HG03108 (cell line): Measurements from ENCODE around the gene KIF6.

ENCODE experiments used
- ATAC-seq: cut with Tn5 transposase; IDR thresholded peaks from one replicate; pipeline ENCODE4 v1.9.1; 2021; ENCODE audit warnings: moderate library complexity; ENCODE audit not compliant: unreplicated experiment

The KIF6 gene

DNA sequence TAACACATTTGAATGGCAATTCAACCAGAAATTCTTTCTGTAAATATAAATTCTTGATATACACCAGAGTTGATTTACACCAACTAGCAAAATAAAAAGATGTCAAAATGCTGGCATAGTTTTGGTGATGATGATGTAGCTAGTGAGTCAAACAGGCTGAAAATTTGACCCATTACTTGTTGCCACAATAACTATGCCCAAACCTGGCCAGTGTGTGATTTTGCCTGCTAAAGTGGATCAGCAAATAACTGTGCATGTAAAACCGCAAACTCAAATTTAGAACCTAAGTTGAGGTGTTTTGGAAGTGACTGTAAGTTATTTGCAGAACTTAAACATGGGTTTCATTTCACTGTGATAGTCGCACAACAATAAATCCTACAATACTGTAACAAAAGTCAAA is 125.9 kb downstream of the KIF6 start:
- no peak for ATAC-seq

DNA sequence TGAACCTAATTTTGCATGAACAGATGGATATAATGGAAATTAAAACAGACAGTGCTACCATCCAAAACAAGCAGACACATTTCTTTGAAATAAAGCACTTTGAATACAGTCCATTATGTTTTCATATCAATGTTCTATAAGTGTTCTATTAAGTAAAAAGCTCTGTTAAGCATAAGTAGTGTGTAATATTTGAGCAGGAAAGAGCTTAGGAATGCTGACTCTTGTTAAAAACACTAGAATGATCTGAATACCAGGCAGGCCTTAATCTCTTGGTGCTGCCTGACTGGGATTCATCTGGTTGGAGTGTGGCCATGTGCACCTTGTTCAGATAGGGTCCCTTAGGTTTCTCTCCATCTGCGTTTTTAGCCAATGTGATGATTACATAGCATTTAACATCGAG is 130.9 kb downstream of the KIF6 start:
- no peak for ATAC-seq

GRCh38 chr6:39593646-39594045 is 131.6 kb downstream of the KIF6 start:
- no peak for ATAC-seq

GRCh38 chr6:39590871-39591393 is 134.3 kb downstream of the KIF6 start:
- no peak for ATAC-seq

GRCh38 chr6:39587080-39587479 is 138.1 kb downstream of the KIF6 start:
- ATAC-seq: no peak

DNA sequence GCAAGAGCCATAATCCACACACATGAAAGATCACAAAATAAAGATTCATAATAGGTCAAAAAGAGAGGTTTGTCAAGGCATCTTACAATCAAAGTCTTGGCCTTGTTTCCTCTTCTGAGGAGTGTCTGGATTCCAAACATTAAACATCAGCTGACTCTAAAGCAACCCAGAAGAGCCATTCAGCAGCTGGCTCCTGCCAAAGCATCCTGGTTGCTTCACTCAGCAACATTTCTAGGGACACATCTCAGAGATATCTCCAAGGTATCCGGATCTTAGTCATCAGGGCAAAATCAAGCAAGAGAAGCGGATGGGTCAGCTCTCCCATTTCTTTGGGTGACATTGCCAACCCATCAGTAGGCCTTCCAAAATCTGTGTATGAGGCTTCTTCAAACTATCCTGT is 139.6 kb downstream of the KIF6 start:
- no peak for ATAC-seq

GRCh38 chr6:39577446-39578165 is 147.6 kb downstream of the KIF6 start:
- no peak for ATAC-seq

GRCh38 chr6:39576556-39577303 is 148.5 kb downstream of the KIF6 start:
- ATAC-seq: no peak

- no peak for ATAC-seq
These were observed 150.2 kb downstream of the KIF6 start for GRCh38 chr6:39574991-39575390.

GRCh38 chr6:39573541-39573940 is 151.7 kb downstream of the KIF6 start:
- no peak for ATAC-seq

DNA sequence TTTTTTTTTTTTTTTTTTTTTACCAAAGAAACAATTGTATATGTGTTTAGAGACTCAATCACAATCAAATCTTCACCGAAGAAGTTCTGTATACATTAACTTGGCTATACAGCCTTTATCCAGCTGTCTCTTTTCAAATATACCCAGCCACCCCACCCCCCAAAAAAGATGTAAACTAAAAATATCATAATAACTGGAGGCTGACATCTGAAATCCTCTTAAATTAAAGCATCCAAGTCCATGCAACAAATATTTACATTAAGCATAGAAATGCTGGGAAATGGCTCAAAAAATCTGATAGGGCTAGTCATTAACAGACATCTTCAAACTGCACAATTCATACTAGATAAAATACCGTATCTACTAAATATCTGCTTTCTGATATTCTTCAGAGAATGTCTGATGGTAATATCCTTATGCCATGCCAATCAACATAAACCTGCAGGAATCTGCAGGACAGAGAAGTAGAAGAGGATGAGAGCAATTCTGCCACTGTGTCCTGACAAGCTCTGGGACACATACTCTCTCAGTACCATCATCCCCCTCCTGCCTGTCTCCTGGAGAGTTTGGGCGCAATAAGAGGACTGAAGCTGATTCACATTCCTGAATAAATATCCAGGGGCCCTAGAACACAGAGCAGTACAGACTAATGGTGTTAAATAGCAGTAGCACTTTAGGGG is 152.4 kb downstream of the KIF6 start:
- no peak for ATAC-seq

DNA sequence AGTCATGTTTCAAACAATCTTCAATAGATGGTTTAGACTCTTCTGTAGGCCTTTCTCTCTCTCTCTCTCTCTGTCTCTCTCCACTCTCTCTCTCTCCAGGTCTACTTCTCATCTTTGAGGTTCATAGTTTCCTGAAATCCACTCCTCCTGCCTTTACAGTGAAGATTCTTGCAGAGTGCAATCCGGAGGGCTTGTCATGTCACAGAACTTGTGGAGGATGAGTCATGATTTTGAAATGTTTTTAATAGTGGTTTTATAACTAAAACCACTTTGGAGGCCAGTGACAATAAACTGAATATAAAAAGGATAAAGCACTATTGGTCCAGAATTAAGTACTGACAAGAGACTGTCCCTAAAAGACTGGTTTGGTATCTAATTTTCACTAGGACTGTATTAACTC is 156.3 kb downstream of the KIF6 start:
- ATAC-seq: no peak

GRCh38 chr6:39567091-39567490 is 158.1 kb downstream of the KIF6 start:
- ATAC-seq: no peak

DNA sequence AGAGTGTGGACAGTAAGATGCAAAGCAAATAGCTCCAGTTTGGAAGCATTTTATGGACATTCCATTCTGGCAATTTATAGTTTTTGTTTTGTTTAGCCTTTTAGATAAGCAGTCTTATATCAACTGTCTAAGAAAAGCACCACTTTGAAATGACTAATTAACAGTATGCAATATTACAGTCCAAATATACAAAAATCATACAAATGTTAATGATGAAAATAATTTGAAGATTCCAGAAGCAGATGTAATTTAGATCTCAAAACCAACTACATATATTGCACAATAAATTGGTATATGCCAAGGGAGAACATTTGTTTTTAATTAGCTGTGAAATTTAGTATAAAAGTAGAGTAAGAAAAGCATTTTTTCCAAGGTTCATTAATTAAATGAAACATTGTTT is 158.8 kb downstream of the KIF6 start:
- ATAC-seq: no peak

- no peak for ATAC-seq
These were observed 159.3 kb downstream of the KIF6 start for GRCh38 chr6:39565956-39566355.

- ATAC-seq: no peak
These were observed 161.5 kb downstream of the KIF6 start for GRCh38 chr6:39563566-39564311.

DNA sequence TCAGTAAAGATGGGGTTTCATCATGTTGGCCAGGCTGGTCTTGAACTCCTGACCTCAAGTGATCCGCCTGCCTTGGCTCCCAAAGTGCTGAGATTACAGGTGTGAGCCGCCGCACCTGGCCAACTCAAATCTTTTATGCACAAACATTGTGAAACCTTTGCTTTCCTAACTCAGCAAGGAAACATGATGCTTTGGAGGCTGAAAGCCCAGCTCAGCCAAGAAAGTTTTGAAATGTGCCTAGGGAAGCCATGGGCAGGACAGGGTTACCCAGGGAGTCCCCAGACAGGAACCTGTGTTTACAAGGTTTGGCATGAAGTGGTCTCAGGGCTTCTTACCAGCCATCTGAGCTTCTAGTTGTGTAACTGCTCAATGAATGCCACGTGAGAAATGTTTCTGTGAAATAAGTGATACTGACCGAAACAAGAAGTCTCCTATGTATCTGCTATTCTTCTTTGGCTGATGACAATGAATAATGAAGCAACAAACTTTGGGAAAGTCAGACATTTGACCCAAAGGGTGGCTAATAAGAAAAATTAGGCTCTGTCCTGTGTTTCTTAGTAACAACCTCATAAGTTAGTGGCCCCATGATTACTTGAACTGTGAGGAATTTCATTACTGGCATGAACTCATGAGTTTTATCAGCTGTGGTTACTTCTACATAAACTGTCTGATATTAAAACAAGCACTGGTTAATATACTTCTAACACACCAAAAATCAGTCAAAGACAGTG is 163.5 kb downstream of the KIF6 start:
- ATAC-seq: no peak

GRCh38 chr6:39560915-39561314 is 164.3 kb downstream of the KIF6 start:
- no peak for ATAC-seq

- no peak for ATAC-seq
These were observed 166.5 kb downstream of the KIF6 start for GRCh38 chr6:39558591-39559190.

GRCh38 chr6:39558079-39558478 is 167.1 kb downstream of the KIF6 start:
- no peak for ATAC-seq
